Ovary (tissue), 9 donors: ENCODE results near the gene CEP131. TPM values are rescaled to one million over a fixed set of nuclear protein-coding genes. Genes with fewer than 3 reads are reported as not detected.
"Not testable (repeated sequence)": the region's sequence is repeated elsewhere in the genome, so short reads cannot be mapped to it uniquely, and the experiment has no call there.

ENCODE experiments used
- DNase-seq, 5 donors: peaks; one replicate each; pipeline ENCODE4 v3.0.0-alpha.2; 2019 to 2020
- H3K27ac ChIP-seq, 2 donors: fragments of 200-600 bp; one replicate each; pipeline versions ENCODE4 v1.5.1 to v1.8.0; 2019 to 2022
- H3K27me3 ChIP-seq: fragments of 200-600 bp; one replicate; pipeline ENCODE4 v1.8.0; 2022
- H3K36me3 ChIP-seq: fragments of 200-600 bp; sonication (generic); one replicate; pipeline ENCODE4 v1.5.1; 2019
- H3K4me1 ChIP-seq: one replicate; pipeline ENCODE4 v1.8.1; 2013; ENCODE audit warnings: mild to moderate bottlenecking, moderate library complexity; ENCODE audit not compliant: insufficient read depth
- H3K4me3 ChIP-seq: fragments of 200-600 bp; sonication (generic); one replicate; pipeline ENCODE4 v1.5.1; 2017
- H3K9me3 ChIP-seq, 2 donors: fragments of 200-600 bp in 1 of 2; sonication (generic) in 1 of 2; one replicate each; pipeline versions ENCODE4 v1.5.1 to v1.8.1; 2013 to 2019; ENCODE audit warnings: mild to moderate bottlenecking in 1 of 2, moderate library complexity in 1 of 2
- EP300 ChIP-seq: sonication (generic); formaldehyde crosslinking; IDR thresholded peaks from one replicate; pipeline ENCODE4 v1.6.1; 2017; ENCODE audit warnings: antibody characterized with exemption
- POLR2A ChIP-seq: fragments of 450-650 bp; IDR thresholded peaks from one replicate; pipeline ENCODE4 v1.6.1; 2017; ENCODE audit warnings: antibody characterized with exemption, mild to moderate bottlenecking, moderate library complexity
- whole genome bisulfite sequencing, 3 donors: extraction: QIAGEN DNeasy Blood & Tissue Kit in 1 of 3; methylation state at CpG; one replicate each; pipeline versions ENCODE4 v1.1.5 to v1.1.7; 2013 to 2017; 5-methylcytosine and 5-hydroxymethylcytosine counted together
- intact Hi-C, 4 donors: fragments of 100-400 bp; cut with DNase I; formaldehyde crosslinking; loops; one replicate each; pipeline versions ENCODE4 v1.11.0 to v1.15.1; 2022 to 2023
- polyA plus RNA-seq, 2 donors: library from polyadenylated mRNA; stranded (reverse); fragments of 200-250 nt in 1 of 2; fragments of 350-450 nt in 1 of 2; fragmentation: Illumina TruSeq in 1 of 2; extraction: RNeasy Lipid Tissue Mini Kit (QIAGEN cat#74804) in 1 of 2; gene quantifications; one replicate each; pipeline ENCODE4 v1.2.3, GENCODE V29; 2013 to 2014
- total RNA-seq, 7 donors: library from RNA; depleted of rRNA in 2 of 7; stranded (reverse); fragments of >200 nt in 2 of 7; fragmentation: NEBNext Ultra II Directional in 3 of 7; extraction: Animal tissue kit (Norgen Biotek cat#: 25700) in 3 of 7; gene quantifications; one replicate each; pipeline versions ENCODE4 v1.1.0 to v1.2.4, GENCODE V29; 2016 to 2023
- TF ChIP-seq, protein P1 (sequence below), 3 donors: fragments of 450-650 bp in 2 of 3; fragments of 200-600 bp in 1 of 3; IDR thresholded peaks; one replicate each; pipeline versions ENCODE4 v1.5.1 to v1.8.0; 2016 to 2022; ENCODE audit warnings: antibody characterized with exemption in 3 of 3, mild to moderate bottlenecking in 1 of 3
- donor health status: DM: no; HTN: no; CAD: no; lungs with moderate emphysema.
- donor health status: DM: no; HTN: no; CAD: no.
- donor health status: Bipolar disorder and iron deficiency.
- donor health status: DM: yes; HTN: yes; CAD: no.
- donor health status: DM: no; HTN: no; CAD: no.
- donor health status: DM: yes; HTN: yes; CAD: no.

The CEP131 gene
- total and polyA plus RNA-seq, 9 donors, result 0.22 to 10.7 (median 8.8) TPM

DNA sequence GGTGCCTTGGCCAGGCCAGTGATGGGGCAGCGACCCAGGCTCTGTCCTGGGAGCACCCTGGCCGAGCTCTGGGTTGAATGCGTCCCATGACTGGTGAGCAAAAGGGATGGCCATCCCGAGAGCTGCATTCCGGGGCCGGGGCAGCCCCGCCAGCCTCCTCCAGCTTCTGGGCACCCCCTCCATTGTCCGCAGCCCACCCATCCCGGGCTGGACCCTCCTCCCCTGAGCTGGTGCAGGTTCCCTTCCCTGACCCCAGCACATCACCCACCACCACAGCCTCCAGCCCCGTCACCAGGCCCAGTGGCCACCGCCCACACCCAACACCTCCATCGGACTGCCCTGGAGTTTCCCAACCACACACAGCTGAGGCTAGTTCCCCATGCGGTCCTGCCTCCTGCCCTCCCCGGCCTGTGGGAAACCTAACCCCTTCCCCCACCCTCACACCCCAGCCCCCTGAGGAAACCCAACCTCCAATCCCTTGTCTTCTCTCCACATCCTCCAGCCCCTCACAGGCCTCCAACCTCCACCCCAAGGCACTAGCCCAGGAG is 73.7 kb downstream of the CEP131 start:
- H3K36me3 ChIP-seq, result no peaks in the 10 kb centered on the region
- intact Hi-C loops, result loop anchor here in 1 of 4 donors (10.0 kb wide), 1 partner anchor 56 kb away; no protein-coding TSS in a partner anchor
- H3K4me1 ChIP-seq, result no peaks in the 10 kb centered on the region
- TF ChIP-seq POLR2A (no peak), EP300 (no peak)
- TF ChIP-seq, protein P1, sequence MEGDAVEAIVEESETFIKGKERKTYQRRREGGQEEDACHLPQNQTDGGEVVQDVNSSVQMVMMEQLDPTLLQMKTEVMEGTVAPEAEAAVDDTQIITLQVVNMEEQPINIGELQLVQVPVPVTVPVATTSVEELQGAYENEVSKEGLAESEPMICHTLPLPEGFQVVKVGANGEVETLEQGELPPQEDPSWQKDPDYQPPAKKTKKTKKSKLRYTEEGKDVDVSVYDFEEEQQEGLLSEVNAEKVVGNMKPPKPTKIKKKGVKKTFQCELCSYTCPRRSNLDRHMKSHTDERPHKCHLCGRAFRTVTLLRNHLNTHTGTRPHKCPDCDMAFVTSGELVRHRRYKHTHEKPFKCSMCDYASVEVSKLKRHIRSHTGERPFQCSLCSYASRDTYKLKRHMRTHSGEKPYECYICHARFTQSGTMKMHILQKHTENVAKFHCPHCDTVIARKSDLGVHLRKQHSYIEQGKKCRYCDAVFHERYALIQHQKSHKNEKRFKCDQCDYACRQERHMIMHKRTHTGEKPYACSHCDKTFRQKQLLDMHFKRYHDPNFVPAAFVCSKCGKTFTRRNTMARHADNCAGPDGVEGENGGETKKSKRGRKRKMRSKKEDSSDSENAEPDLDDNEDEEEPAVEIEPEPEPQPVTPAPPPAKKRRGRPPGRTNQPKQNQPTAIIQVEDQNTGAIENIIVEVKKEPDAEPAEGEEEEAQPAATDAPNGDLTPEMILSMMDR (IDR thresholded peaks at IDR 0.05), result no peak
- no peak overlapping the region for H3K27ac ChIP-seq
- H3K27me3 ChIP-seq, result no peaks in the 10 kb centered on the region
- 65 to 73% (median 69%) methylated on average over 14 of the region's 14 CpGs for WGBS, 3 donors
- no peak for DNase-seq
- H3K4me3 ChIP-seq, result no peak overlapping the region
- H3K9me3 ChIP-seq, result no peaks in the 10 kb centered on the region

DNA sequence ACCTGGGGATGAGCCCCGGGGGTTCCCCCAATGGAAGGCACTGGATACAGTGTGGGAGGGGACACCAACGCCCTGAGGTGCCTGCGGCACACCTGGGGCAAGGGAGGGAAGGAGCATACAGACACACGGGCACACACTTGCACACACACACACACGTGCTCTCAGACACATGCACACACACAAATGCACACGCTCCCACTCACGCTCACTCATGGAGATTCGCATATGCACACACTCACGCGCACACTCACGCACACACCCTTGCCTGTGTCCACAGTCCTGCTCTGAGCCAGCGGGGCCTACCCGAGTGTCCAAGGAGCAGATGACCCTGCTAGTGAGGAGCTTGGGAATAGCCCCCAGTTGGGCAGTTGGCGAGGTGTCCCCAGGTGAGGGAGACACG is 74.2 kb downstream of the CEP131 start:
- Histone ChIP-seq H3K27ac (no peak overlapping the region), H3K4me1 (no peaks in the 10 kb centered on the region), H3K27me3 (no peaks in the 10 kb centered on the region), H3K4me3 (no peak overlapping the region), H3K36me3 (no peaks in the 10 kb centered on the region), H3K9me3 (no peaks in the 10 kb centered on the region)
- no peak for DNase-seq
- TF ChIP-seq EP300 (no peak), POLR2A (no peak)
- TF ChIP-seq, protein P1 (IDR thresholded peaks at IDR 0.05), result no peak
- 80 to 82% (median 81%) methylated on average over 15 of the region's 15 CpGs for WGBS, 3 donors
- intact Hi-C loops, result loop anchor here in 1 of 4 donors (10.0 kb wide), 1 partner anchor 56 kb away; no protein-coding TSS in a partner anchor

DNA sequence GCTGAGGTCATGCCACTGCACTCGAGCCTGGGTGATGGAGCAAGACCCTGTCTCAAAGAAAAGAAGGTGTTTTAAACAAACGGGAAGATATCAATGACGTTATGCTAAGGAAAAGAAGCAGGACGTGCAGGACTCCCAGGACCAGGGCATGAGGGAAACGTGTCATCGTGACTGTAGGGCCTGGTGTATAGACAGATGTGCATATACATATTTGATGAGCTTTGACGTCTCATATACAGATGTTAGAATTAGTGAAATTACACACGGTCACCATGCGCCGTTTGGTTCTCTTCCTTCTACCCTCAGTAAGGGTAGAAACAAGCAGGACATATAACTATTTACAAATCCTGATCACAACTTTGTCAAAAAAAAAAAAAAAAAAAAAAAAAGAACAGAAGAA is 75.1 kb downstream of the CEP131 start:
- DNase-seq, result no peak
- H3K36me3 ChIP-seq, result no peaks in the 10 kb centered on the region
- 77 to 79% (median 79%) methylated on average over 10 of the region's 10 CpGs for WGBS, 3 donors
- no peaks in the 10 kb centered on the region for H3K4me1 ChIP-seq
- H3K4me3 ChIP-seq, result no peak overlapping the region
- no peak overlapping the region for H3K27ac ChIP-seq
- no peaks in the 10 kb centered on the region for H3K27me3 ChIP-seq
- TF ChIP-seq EP300 (no peak), POLR2A (no peak)
- TF ChIP-seq, protein P1 (IDR thresholded peaks at IDR 0.05), result no peak
- intact Hi-C loops, result loop anchor here in 1 of 4 donors (10.0 kb wide), 1 partner anchor 57 kb away; no protein-coding TSS in a partner anchor
- H3K9me3 ChIP-seq, result no peaks in the 10 kb centered on the region

DNA sequence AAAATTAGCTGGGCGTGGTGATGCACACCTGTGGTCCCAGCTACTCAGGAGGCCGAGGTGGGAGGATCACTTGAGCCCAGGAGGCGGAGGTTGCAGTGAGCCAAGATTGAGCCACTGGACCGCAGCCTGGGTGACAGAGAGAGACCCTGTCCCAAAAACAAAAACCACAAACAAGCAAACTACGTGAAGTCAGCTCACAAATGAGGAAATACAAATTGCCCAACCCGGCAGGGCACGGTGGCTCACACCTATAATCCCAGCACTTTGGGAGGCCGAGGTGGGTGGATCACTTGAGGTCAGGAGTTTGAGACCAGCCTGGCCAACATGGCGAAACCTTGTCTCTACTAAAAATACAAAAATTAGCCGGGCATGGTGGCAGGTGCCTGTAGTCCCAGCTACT is 76.6 kb downstream of the CEP131 start:
- not testable (repeated sequence) for H3K4me1 ChIP-seq, DNase-seq, H3K36me3 ChIP-seq, H3K27me3 ChIP-seq, H3K4me3 ChIP-seq, H3K27ac ChIP-seq, H3K9me3 ChIP-seq
- WGBS, 3 donors, result 83 to 84% (median 84%) methylated on average over 10 of the region's 10 CpGs
- intact Hi-C loops, result loop anchor here in 1 of 4 donors (10.0 kb wide), 1 partner anchor 59 kb away; no protein-coding TSS in a partner anchor

DNA sequence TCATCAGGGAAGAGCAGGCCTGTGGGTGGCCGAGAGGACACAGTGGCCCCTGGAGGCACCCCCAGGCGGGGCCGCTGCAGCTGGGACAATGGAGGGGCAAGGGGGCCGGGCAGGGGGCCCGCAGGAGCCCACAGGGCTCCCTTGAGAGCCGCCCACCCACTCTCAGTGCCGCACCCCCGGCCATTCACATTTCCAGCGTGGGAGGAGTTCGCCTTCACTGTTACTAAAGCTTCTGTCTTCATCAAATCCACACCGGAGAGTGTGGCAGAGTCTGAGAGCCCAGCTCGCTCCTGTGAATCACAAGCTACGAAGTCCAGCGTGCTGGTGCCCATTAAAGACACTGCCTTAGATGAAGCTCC is 78.4 kb downstream of the CEP131 start:
- Histone ChIP-seq H3K27me3 (no peaks in the 10 kb centered on the region), H3K9me3 (no peaks in the 10 kb centered on the region), H3K27ac (no peak overlapping the region), H3K4me1 (peaks cover 3% of the 10 kb centered on the region), H3K36me3 (no peaks in the 10 kb centered on the region), H3K4me3 (no peak overlapping the region)
- intact Hi-C loops, result loop anchor here in 3 of 4 donors (5.0 to 10.0 kb wide), 4 partner anchors 60 to 98 kb away; partner anchors contain the start of gene CEP131 (in 1 of the 3)
- WGBS, 3 donors, result 79 to 90% (median 81%) methylated on average over 14 of the region's 14 CpGs
- TF ChIP-seq POLR2A, result no peak
- no peak for TF ChIP-seq EP300
- TF ChIP-seq, protein P1 (IDR thresholded peaks at IDR 0.05), result no peak
- no peak for DNase-seq
